Stimulated activated CD8-positive, alpha-beta memory T cell treated with anti-CD3 and anti-CD28 coated beads, Interleukin-12 subunit alpha, Interleukin-12 subunit beta, amount 100 ng/mL, for 1 hour (primary cell): ENCODE data around the gene CTCFL.
"Not testable (repeated sequence)": the region's sequence is repeated elsewhere in the genome, so short reads cannot be mapped to it uniquely, and the experiment has no call there.

Source experiments
- DNase-seq: peaks from one replicate; pipeline ENCODE4 v3.0.0-alpha.2; 2020; ENCODE audit warnings: low read depth

The CTCFL gene

DNA sequence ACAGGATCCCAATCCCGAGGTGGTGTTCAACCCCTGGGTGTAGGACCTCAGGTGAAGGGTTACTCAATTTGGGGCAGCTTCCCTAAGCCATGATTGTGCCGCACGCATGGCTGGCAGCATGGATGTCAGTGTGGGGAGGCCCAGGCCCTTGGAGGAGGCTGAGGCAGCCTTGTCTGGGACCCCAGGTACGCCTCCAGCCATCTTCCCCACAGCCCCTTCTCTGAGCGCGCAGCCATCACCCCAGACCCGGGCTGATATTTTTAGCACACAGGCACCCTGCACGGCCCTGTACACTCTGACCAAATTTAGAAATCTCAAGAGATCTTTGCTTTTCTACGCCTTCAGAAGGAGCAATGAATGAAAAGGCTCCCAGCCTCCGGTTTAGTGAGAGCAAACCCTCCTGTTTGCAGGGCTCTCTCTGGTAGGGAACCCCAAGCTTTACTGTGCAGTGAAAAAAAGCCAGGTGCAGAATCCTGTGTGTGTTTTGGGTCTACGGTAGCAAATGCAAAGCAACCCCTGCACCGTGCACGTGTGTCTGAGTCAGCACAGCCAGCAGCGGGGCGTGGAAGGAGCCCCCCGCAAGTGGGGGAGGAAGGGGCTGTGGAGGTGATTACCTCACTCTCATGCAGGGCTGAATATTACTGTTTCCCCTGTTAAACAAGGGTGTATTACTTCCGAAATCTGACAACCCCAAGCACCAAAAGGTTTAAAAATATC is 44.3 kb downstream of the CTCFL start:
- no peak for DNase-seq

DNA sequence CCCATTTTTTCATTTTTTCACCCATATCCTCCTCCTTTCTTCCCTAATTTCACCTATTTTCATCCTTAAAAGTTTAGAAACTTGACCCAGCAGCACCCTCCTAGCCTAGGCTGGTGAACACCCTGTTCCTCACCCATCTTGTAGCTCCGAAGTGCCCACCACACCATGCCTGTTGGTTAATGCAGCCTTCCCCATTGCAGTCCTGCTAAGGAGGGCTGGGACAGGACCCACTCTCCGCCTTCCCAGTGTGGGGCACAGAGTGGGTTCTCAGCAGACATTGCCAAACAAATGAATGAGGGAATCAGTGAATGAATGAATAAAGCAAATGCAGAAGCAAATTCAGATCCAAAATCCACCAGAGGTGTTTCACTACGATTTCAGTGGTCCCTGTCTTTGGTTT is 45.7 kb downstream of the CTCFL start:
- no peak for DNase-seq

DNA sequence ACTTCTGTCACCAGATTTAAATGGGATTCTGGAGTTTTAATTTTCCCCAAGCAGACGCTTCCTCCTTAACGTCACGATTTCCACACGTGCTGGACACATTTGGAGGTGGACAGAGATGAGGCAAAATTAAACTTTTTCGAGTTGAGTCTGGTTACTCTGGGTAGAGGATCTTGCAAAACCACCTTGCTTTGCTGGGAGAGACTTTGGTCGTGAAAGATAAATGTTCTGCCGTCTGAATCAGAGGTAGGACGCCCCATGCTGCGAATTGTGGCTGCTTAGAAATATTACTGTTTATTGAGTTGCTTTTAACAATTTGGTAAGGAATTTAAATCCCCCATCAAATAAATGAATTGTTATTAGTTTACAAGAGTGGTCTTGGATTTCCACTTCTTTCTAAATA is 46.8 kb downstream of the CTCFL start:
- no peak for DNase-seq

DNA sequence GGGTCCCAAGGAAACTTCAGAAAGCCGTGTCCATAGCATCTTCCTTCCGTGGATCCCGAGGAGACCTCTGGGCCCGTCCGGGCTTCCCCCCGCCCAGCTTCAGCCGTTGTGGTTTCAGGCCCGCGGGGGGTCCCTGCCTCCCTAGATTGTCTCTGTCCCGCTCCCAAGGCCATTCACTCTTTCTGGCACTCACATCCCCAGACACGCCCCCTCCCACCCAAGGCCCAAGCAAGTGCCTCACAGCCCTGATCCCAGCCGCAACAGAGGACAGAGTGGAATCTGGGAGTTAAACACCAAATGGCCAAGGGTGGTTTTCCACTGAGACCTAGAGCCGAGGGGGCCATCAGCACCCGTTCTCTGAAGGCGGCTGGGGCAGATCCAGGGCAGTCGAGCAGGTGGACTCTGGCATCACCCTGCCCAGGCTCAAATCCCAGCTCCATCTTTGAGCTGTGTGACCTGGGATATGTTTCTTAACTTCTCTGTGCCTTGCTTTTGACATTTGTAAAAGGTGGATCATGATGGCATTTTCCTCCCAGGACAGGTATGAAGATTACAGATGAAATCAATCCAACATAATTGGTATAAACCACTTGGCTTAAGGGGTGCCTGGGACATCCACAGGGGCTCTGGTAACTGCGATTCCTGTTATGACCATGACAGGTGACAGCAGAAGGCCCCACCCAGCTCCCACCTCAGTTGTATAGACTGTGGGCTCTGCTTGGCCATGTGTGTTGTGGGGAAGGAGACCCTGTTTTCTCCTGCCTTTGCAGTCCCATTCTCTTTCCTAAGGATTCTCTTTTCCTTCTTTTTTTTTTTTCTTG is 48.1 kb downstream of the CTCFL start:
- DNase-seq: no peak

DNA sequence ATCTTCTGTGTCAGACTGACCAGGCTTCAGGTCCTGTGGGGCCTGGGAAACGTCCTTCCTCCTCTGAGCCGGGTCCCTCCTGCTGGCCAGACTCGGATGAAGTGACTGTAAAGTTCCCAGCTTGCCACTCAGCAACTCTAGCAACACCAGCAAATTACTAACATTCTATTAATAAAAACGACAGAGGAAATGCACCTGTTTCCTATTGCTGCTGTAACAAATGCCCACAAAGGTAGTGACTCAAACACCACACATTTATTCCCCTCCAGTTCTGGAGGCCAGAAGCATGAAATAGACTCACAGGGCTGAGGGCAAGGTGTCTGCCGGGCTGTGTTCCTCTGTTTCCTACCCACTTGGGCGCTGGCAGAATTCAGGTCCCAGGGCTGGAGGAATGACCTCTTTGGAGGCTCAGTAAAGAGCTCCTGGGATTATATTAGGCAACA is 48.8 kb downstream of the CTCFL start:
- DNase-seq: no peak

DNA sequence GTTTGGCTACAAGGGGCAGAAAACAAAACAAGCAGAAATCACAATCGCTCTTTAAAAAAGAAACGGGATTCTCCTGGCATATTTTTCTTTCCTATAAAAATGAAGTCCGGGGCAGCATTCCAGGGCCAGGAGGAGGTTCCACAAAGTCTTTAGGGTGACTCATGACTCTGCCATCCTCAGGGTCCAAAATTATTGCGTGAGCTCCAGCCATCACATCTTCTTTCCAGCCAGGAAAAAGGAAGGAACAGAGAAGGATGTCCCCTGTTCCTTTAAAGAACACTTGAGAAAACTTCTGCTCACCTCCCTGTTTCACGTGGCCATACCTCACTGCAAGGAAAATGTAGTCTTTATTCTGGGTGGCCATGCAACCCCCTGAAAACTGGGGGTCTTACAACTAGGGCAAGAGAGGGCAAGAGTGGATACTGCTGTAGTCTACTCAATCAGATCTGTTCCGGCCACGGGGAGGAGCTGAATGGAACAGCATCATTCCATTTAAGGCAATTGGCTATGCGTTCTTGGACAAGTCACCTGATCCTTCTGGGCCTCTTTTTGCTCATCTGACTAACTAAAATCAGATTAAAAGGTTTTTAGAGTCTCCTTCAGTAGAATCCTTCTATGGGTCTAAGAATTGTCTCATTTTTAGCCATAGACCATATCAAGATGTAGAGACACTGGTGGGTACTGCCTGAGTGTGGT is 49.4 kb downstream of the CTCFL start:
- no peak for DNase-seq

DNA sequence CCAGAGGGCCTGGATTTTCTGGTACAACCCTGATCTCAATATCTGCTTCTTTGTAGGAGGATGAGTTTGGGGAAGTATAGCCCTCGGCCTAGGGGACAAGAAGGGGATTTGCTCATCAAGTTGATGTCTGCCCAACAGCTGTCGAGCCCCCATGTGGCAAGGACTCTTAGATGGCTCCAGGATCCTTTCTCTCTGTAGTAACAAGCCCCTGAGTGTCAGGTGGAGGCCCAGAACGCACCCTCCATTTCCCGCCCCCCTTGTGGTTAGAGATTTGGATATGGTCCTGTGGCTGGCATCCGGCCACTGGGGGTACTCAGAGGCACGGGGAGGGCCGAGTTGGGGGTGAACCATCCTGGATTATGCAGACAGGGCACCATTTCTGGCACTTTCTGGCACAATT is 50.1 kb downstream of the CTCFL start:
- no peak for DNase-seq

DNA sequence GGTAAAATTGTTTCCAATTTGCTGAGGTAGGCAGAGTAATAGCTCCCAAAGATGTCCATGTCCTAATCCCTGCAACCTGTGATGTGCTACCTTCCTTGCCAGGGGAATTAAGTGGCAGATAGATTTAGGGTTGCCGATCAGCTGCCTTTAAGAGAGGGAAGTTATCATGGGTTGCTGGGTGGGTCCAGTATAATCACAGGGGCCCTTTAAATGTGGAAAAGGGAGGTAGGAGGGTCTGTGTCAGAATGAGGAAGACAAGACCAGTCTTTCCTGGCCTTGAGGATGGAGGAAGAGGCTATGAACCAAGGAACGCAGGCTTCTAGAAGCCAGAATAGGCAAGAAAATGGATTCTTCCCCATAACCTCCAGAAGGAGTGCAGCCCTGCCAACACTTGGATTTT is 50.7 kb downstream of the CTCFL start:
- DNase-seq: no peak

DNA sequence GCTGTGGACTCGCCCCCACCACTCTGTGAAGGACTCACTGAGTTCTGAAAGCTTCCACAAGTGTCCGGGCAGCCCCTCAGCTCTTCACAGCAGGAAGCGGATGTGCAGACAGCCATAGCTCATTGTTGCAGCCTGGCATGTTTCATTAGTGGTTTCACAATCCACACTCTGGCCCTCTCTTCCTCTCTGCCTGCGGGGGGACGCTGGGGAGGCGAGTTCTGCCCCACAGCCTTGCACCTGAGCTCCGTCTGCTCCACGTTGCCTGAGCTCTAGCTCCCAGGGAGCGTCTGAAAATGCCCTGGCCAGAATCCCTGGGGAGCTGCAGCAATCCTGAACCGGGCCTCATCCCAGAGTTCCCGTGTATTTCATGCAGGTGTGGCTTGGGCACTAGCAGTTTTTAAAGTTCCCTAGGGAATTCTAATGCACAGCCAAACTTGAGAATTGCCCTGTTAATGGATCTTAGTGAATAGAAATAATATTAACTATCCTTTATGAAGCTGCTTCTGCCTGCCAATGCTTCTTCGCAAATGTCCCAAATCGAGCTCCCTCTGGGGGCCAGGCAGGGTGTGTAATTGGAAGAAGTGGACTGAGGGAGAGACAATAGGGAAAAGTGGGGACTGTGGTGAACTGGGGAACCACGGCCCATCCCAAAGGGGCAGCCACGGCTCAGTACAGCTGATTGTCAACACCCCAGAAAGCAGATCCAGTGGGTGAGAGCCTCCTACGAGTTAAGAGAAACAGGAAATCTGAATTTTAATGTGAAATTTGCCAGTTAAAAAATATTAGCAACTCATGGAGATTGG is 51.5 kb downstream of the CTCFL start:
- DNase-seq: no peak

DNA sequence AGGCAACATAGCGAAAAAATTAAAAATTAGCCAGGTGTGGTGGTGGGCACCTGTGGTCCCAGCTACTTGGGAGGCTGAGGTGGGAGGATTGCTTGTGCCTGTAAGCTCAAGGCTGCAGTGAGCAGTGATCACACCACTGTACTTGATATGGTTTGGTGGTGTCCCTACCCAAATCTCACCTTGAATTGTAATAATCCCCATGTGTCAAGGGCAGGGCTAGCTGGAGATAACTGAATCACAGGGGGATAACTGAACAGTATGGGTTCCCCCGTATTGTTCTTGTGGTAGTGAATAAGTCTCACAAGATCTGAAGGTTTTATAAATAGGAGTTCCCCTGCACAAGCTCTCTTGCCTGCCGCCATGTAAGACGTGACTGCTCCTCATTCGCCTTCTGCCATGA is 52.5 kb downstream of the CTCFL start:
- not testable (repeated sequence) for DNase-seq

DNA sequence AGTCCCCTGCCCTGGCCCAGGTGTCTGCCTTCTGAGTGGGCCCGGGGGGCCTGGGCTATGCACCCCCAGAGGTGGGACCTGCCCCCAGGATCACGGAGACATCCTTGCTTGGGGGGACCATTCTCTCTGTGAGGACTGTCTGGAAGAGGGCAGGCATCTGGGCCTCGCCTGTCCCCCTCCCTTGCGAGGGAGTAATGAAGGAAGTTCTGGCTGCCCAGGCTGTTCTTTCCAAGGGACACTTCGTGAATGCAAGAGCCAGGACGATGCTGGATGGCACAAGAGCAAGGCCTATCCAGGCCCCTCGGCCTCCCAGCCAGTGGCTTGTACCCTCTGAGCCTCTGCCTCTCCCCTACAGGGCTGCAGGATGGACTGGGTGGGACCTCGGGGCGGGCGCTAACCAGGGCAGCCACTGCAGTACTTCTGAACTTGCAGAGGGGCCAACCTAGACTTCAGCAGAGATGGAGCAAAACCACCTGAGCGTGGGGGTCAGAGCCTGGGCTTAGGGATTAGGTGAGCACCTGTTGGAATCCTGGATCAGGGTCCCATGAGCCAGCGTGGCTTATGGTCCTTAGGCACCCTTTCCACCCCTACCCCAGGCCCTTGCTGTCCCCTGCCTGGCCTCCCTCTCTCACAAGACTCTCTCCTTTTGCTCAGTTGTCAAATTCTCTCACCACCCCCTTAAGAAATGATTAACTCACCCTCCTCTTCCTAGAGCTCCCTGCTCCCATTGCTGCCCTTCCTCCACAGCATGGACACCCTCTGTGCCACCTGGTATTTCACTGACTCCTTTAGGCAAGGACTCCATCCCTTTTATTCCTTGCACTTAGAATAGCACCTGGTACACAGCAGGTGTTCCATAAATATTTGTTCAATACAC is 53.2 kb downstream of the CTCFL start:
- DNase-seq: no peak

DNA sequence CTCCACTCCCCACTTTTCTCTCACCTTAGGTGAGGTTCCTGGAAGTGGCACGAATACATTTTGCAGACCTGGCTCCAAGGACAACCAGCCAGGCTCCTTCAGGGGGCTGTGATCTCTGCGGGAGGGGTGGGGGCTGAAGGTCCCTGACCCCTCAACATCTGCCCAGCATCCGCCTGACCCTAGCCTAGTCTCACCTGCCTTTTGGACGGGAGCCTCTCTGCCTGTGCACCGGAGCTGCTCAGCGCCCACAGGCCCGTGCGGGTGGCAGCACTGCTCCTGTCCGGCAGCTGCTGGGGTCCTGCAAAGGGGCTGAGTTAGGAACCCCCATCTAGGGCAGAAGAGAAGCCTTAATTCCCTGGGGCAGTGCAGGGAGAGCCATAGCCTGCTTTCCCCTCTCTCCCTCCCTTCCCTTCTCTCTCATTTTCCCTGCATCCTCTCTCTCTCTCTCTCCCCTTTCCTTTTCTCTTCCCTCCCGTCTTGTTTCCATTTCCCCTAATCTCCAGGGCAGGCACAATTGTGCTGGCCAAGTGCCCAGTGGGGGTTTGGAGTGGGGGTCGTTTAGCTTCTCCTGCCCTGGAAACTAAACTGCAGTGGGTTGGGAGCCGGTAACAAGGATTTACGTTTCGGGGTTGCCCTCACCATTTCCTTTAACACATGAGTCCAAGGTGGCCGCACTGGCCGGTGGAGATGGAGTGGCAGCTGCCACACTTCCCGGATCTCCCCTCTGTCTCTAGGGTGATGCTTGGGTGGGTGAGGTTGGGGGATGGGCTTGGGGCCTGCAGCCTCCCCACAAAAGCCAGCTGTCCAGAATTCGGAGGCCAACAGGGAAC is 54.1 kb downstream of the CTCFL start:
- no peak for DNase-seq

DNA sequence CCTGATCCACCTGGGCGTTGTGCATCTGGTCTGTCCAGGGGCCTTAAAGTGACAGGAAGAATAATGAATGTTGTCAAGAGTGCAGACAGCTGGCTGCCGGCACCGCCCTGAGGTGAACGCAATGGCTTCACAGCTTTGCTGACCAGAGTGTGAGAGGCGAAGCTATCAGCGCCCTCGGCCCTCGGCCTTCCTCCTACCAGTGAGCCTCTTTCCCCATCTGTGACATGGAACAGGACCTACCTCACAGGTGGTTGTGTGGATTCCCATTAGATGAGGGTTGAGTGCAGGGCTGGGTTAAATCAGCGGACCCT is 54.8 kb downstream of the CTCFL start:
- no peak for DNase-seq

DNA sequence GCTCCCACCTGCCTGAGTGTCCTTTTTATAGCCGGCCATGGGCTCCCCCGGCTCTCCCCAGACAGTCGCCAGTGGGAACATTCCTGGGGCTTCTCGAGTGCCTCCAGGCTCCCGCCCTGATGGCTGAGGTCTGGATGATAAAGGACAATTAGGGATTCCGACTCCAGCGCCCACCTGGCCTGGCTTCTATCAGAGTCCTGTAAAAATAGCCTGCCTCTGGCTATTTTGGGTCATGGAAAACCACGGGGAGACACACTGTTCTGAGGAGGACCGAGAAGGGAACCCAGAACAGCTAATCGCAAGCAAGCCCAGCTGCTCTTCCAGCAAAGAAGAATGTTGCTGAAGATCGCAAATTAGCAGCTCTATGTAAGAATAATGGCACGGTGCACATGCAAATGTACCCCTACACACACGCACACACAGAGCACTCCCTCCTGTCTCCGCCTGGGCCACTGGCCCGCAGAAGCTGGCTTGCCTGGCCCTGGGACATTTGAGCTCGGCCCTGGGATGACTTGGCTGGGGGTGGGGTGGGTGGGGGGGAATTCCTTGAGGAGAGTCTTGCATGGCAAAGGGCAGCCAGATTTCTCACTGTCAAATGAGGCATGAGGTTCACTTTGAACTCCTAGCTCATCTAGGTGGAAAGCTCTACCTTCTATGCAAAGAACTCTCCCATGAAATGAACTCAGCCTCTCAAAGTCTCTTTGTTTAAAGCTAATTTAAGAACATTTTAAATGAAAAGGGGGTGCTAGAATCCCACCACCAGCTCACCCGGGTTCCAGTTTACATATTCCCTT is 55.3 kb downstream of the CTCFL start:
- no peak for DNase-seq

DNA sequence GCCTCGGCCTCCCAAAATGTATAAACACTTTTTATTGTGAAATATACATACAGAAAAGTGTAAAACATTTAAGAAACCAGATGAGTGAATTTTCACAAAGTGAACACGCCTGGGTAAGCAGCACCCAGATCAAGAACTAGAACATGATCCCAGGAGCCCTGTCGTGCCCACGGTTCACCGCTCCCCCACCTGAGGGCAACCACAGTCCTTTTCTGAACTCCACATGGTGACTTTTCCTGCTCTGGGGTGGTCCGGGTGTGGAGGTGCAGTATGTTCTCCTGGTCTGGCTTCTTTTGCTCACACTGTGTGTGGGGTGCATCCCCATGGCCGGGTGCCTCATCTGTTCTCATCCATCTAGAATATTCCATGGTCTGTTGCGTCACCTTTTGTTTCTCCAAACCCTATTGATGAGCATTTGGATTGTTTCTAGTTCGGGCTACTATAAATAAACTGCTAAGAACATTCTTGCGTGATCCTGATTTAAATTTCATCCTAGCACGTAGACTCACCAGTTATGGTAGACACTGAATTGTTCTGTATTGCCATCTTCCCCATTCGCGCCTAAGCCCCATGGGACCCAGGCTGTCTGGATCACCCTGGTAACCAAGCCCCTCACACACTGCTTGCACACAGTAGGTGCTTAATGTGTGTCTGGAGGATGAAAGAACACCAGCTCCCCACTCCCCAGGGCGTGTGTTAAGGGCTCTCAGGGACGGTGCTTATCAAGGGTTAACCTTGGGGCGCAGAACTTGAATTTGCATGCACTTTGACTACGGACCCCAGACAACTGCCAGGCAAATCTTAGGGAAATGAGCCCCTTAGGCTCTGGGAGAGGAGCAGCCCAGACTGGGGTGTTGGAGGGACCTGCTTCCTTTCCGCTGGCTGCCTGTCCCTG is 56.2 kb downstream of the CTCFL start:
- no peak for DNase-seq

DNA sequence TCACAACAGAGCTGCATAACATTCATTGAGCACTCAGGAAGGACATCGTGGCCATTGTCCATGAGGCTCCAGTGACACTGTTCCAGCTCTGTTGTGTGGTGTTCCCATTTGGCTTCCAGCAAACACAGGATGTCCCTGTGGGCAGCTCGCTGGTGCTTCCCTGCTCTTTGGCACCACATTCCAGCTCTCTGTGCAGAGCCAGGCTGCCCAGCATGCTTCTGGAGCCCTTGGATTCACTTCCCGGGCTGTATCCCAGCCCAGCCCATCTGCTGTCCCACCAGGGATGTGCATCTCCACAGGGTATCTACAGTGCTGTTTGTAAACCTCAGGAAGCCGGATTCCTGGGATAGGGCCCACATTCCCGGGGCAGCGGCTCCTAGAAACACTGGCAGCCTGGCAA is 57.2 kb downstream of the CTCFL start:
- DNase-seq: no peak

DNA sequence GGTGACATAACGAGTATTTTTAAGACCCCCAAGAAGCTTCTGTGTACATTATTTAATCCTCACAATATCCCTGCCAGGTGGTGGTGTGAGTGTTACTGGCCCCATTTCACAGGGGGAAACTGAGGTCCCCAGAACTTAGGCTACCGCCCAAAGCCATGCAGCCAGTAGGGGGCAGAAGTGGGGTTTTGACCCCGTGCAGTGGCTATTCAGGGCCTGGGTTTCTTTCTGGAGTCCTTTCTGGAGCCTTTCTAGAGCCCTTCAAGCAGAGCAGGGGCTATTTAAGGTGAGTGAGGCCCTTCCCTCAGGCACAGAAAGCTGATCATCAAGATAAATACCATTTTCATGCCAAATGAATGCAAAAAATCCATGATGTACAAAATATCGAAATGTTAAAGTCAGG is 59.0 kb downstream of the CTCFL start:
- DNase-seq: no peak

DNA sequence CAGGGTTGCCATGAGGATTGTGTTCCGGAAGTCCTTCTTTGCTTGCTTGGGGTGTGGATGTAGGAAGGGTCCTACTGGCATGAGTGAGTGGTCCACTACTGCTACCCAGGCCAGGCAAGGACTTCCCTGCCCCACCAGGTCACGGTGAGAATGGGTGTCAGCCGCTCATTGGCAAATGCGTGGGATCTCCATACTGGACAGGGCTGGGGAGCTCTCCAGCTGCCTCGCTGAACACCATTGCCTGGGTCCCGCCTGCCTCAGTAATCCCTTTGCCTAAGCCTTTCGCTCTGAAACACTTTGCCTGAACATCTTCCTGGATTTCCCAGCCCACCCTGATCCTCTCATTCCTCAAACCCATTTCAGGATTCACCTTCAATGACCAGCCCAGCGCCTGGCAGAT is 59.5 kb downstream of the CTCFL start:
- DNase-seq: no peak
